ENCODE results near the gene BEST1.

GRCh38 chr11:61980783-61981541, 30.8 kb downstream of the BEST1 start:
- TF ChIP-seq GATA3 (IDR thresholded peaks at IDR 0.05; ENCODE audit: low read depth, low read length) (no peak), GATA2 (IDR thresholded peaks at IDR 0.05; ENCODE audit: low read depth, low read length) (no peak)

Measured in SH-SY5Y (cell line).